HG02870 (cell line): ENCODE measurements around the gene ALKBH2.

Source experiments
- ATAC-seq: cut with Tn5 transposase; IDR thresholded peaks from one replicate; pipeline ENCODE4 v1.9.1; 2021; ENCODE audit warnings: mild to moderate bottlenecking, moderate library complexity; ENCODE audit not compliant: unreplicated experiment

ALKBH2 gene

DNA sequence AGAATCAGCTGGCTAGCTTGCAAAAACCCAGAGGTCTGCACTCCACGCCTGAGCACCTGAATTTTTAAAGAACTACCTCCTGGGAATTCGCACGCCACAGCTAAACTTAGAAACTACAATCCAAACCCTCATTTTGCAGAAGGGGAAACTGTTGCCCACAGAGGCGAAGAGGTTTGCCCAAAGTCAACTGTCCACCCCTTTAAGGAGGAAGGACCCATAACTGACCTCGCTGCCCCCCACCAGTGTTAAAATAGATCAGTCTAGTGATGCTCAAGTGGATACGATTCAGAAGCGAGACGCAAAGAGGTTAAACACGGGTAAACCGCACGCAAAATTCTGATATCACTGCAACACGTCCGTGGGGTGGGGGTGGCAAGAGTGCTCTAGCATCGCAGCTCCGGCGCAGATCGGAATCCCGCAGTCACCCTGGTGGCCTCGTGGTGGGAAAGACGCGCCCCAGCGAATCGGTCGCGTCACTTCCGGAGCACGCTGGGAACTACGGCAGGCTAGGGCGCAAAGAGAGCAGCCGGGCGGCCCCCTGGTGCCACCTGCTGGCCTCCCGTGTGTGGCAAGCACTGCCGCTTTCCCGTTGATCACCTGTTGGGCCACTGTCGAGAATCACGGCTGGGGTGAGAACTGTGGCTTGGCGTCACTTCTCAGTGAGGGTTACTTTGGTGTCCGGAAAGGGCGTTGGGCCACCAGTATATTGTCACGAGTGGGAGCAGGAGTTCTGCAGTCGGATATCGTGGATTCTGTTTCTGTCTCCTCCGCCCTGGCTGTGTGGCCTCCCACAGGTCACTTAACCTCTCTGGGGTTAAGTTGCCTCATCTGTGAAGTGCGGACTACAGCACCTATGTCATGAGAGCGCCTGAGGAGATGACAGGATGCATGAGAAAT, at the start of gene ALKBH2:
TSS of gene ALKBH2 (minus strand) at position 451 of the 897 bp plus-strand sequence. CDS start 686 bp downstream, outside the sequence.
- peak; percentile 61 for ATAC-seq

DNA sequence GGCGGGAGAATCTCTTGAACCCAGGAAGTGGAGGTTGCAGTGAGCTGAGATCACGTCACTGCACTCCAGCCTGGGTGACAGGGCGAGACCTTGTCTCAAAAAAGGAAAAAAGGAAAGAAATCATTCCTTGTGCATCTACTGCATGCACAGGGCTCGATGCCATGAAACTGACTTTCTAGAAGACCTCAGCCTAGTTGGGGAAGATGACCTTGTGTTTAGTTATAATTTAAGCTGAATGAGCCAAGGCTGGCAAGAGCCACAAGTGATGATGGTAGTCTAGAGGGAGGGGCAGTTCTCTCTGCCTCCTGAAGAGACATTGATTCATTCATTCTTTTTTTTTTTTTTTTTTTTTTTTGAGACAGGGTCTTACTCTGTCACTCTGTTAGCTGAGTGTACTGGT, 47.3 kb upstream of the ALKBH2 start:
- no peak for ATAC-seq

GRCh38 chr12:109139791-109140190, 46.5 kb upstream of the ALKBH2 start:
- no peak for ATAC-seq

- ATAC-seq: no peak
Observed at GRCh38 chr12:109139360-109139759, 46.1 kb upstream of the ALKBH2 start.

GRCh38 chr12:109137055-109137454, 43.8 kb upstream of the ALKBH2 start:
- ATAC-seq: no peak

- no peak for ATAC-seq
Observed at GRCh38 chr12:109134186-109134917, 41.1 kb upstream of the ALKBH2 start.

- no peak for ATAC-seq
Observed at GRCh38 chr12:109131154-109132050, 38.1 kb upstream of the ALKBH2 start.

- ATAC-seq: no peak
Observed at GRCh38 chr12:109130297-109131153, 37.3 kb upstream of the ALKBH2 start.

DNA sequence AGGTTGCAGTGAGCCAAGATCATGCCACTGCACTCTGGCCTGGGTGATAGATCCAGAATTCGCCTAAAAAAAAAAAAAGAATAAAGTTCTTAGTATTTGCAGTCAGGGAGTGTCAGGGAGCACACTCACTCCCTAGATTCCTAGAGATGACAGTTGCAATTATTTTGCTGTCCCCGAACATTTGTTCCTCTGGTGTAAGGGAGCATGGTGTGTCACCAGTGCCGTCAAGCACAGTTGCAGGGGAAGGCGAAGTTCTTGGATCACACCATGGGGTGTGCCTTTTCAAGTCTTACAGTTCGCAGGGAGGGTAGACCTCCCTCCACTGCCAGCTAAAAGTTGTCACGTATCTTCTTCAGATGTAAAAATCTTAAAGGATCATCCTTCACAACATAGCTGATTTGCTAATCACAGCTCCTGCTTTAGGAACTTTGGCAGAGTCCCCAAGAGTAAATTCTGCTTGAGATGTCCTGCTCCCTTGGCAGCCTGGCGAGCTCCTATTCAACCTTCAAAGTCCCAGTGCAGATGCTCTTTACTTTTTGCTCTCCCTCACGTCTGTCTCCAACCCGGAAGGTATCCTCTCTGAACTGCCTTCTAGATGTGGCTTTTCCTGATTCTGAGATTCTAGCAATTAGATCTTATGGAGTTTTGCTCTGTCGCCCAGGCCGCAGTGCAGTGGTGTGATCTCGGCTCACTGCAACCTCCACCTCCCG, 34.4 kb upstream of the ALKBH2 start:
- ATAC-seq: no peak

DNA sequence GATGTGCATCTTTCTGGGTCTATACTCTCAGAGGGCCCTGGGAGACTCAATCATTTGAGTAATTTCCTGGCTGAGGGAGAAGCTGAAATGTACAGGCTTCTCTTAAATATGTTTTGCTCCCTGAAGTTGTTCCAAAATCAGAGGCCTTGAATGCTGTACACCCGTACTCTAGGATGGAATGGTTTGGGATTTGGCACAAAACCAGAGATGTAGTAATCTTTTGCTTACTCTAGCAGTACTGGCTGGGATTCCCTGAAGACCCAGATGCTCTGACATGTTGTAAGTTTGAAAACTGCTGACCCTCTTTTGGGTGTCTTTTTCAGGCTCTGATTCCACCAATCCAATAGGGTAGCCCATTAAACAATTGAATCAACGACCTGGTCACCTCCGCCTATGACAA, 33.5 kb upstream of the ALKBH2 start:
- ATAC-seq: no peak

GRCh38 chr12:109125791-109126190, 32.5 kb upstream of the ALKBH2 start:
- ATAC-seq: no peak

DNA sequence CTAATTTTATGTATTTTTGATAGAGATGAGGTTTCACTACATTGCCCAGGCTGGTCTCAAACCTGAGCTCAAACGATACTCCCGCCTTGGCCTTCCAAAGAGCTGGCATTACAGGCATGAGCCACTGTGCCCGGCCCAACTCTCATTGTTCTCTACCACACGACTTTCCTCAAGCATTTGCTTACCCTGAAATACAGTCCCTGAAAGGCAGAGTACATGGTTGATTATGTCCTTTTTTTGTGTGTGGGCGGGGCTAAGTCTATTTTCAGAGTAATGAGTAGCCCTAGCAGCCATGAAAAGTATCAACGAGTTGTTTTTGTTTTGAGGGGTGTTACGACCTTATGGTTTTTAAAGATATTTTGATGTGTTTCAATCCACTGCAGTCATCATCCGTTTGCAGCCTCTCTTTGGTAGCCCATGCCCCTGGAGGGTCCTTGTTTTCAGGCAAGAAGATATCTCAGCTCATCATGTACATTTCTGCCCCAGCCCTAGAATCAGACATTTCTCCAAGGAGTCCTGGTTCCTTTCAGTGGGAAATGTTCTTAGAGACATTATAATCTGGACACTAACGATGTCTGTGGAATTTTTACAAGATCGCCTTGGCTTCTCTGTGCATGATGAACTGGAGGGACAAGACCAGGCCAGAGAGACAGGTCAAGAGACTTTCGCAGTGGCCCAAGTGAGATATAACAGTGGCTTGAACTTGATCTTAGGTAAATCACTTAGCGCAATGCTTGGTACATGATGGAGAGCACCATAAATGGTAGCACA, 31.8 kb upstream of the ALKBH2 start:
- no peak for ATAC-seq

- ATAC-seq: no peak
Observed at GRCh38 chr12:109121346-109121880, 28.1 kb upstream of the ALKBH2 start.

- ATAC-seq: no peak
Observed at GRCh38 chr12:109120557-109120956, 27.3 kb upstream of the ALKBH2 start.

GRCh38 chr12:109120095-109120494, 26.8 kb upstream of the ALKBH2 start:
- ATAC-seq: no peak

DNA sequence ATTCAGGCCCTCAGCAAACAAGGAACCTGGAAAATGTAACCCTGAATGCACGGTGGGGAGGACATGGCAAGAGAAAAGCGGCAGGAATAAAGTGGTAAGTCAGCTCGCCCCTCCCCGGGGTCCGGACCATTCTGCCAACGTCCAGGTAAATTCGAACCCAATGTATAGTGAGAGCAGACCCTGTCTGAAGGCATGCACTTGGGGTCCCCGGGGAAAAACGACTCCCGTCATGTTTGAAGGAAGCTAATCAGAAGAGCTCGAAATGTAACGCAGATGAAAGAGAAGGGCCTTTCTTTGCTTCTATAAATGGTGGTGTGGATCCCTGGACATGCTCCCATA, 23.3 kb upstream of the ALKBH2 start:
- ATAC-seq: no peak

DNA sequence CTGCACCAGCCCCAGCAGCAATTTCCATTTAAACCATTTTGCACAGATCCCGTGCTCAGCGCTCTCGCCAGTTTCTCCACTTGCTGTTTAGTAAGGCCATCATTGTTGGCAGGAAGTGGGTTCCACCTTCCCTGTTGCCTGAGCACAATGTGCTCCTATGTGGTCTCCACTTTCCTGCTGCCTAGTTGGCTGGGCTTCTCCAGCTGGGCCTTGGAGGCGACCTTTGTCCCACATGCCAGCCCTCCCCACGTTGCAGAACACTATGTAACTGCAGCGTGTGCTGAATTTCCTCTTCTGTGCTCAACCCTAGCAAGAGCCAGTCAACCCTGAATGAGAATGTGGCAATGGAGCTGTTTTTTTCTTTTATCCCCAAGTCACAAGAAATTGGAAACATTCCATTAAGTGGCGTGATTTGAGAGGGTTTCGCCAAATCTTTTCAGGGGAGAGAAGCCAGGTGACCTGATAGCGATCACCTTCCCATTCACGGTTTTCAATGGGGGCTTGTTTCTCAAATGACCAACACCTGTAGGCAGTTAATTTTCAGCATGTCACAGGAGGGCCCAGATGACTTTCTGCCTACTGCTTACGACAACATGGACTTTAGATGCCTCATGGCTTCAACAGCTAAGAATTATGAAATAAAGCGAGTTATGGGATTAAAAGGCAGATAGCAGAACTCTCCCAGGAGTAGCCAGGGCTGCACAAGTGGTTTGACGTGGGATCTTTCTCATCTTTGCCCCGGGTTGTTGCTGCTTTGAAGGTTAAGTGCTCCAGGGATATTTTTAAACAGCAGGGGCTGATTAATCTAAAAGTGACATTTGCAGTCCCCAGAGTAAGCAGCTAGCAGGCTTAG, 22.7 kb upstream of the ALKBH2 start, which contains the start of gene ACACB:
TSS of gene ACACB (plus strand) at position 830 of the 853 bp plus-strand sequence. CDS start 22,819 bp downstream, outside the sequence.
- no peak for ATAC-seq

- ATAC-seq: no peak
Observed at GRCh38 chr12:109115404-109115757, 22.1 kb upstream of the ALKBH2 start.
